Measurements from ENCODE around the gene CCDC80.

CCDC80 gene

GRCh38 chr3:112629425-112629824 is 11.5 kb downstream of the CCDC80 start:
- no peak for DNase-seq

GRCh38 chr3:112627919-112628466 is 12.9 kb downstream of the CCDC80 start:
- no peak for DNase-seq

- no peak for DNase-seq
Observed at GRCh38 chr3:112627419-112627818, 13.5 kb downstream of the CCDC80 start.

- DNase-seq: no peak
Observed at GRCh38 chr3:112623717-112624116, 17.2 kb downstream of the CCDC80 start.

- DNase-seq: no peak
Observed at GRCh38 chr3:112623213-112623612, 17.7 kb downstream of the CCDC80 start.

GRCh38 chr3:112619295-112619694 is 21.6 kb downstream of the CCDC80 start:
- DNase-seq: no peak

GRCh38 chr3:112617285-112617684 is 23.7 kb downstream of the CCDC80 start:
- peak; percentile 17 for DNase-seq

- no peak for DNase-seq
Observed at GRCh38 chr3:112615989-112616731, 24.8 kb downstream of the CCDC80 start.

GRCh38 chr3:112611752-112612515 is 29.0 kb downstream of the CCDC80 start:
- peak; percentile 77 for DNase-seq

GRCh38 chr3:112610121-112610520 is 30.8 kb downstream of the CCDC80 start:
- DNase-seq: no peak

GRCh38 chr3:112607863-112608262 is 33.1 kb downstream of the CCDC80 start:
- no peak for DNase-seq

- no peak for DNase-seq
Observed at GRCh38 chr3:112606098-112606497, 34.8 kb downstream of the CCDC80 start.

- no peak for DNase-seq
Observed at GRCh38 chr3:112605285-112605684, 35.7 kb downstream of the CCDC80 start.

GRCh38 chr3:112604536-112604935 is 36.4 kb downstream of the CCDC80 start:
- DNase-seq: no peak

- DNase-seq: no peak
Observed at GRCh38 chr3:112602217-112602838, 38.6 kb downstream of the CCDC80 start.

GRCh38 chr3:112598731-112599130 is 42.2 kb downstream of the CCDC80 start:
- DNase-seq: no peak

- no peak for DNase-seq
Observed at GRCh38 chr3:112597945-112598344, 43.0 kb downstream of the CCDC80 start.

GRCh38 chr3:112594856-112595255 is 46.1 kb downstream of the CCDC80 start:
- DNase-seq: no peak

- DNase-seq: no peak
Observed at GRCh38 chr3:112593258-112593657, 47.7 kb downstream of the CCDC80 start.

GRCh38 chr3:112587336-112587735 is 53.6 kb downstream of the CCDC80 start:
- DNase-seq: no peak

- DNase-seq: no peak
Observed at GRCh38 chr3:112585782-112586181, 55.2 kb downstream of the CCDC80 start.

- DNase-seq: no peak
Observed at GRCh38 chr3:112583105-112583504, 57.8 kb downstream of the CCDC80 start.

GRCh38 chr3:112582244-112582874 is 58.6 kb downstream of the CCDC80 start:
- peak; percentile 52 for DNase-seq
